ENCODE results near the gene GDF2. TPM values are rescaled to one million over a fixed set of nuclear protein-coding genes. Genes with fewer than 3 reads are reported as not detected.

The GDF2 gene
- total and polyA plus RNA-seq, 2 of the 4 experiments (the other 2 are of a cell fraction) = under 0.01 TPM; not detected in 1

GRCh38 chr10:47297866-47298540 is 24.3 kb upstream of the GDF2 start:
- no peak overlapping the region for H2BK5ac ChIP-seq (ENCODE audit: low read depth, low read length, poor library complexity, severe bottlenecking)
- intact Hi-C loops (cut with micrococcal nuclease) = no loop called here
- CTCF ChIA-PET = interaction anchor here (0.8 kb wide), 1 partner anchor 14 kb away, joined by 3 read pairs; no protein-coding TSS in a partner anchor

More at GRCh38 chr10:47297866-47298540, 24.3 kb upstream of the GDF2 start:
- TF ChIP-seq RAD21 (IDR thresholded peaks at IDR 0.05; ENCODE audit: low read length) = no peak
- no peak for TF ChIP-seq MAFK (IDR thresholded peaks at IDR 0.05; ENCODE audit: low read depth, low read length)
- no peak for TF ChIP-seq NFE2L2 (IDR thresholded peaks at IDR 0.05; ENCODE audit: low read depth, low read length)
- TF ChIP-seq RFX5 (IDR thresholded peaks at IDR 0.05; ENCODE audit: low read depth, low read length) = no peak
- no peak for TF ChIP-seq SMC3 (IDR thresholded peaks at IDR 0.05; ENCODE audit: low read depth, low read length)
- no peak for TF ChIP-seq MAZ (IDR thresholded peaks at IDR 0.05; ENCODE audit: borderline replicate concordance, low read depth, low read length)
- TF ChIP-seq CHD1 (IDR thresholded peaks at IDR 0.05; ENCODE audit: low read depth, low read length) = no peak
- TF ChIP-seq ELK1 (IDR thresholded peaks at IDR 0.05; ENCODE audit: borderline replicate concordance, low read depth, low read length) = no peak
- no peak for TF ChIP-seq RCOR1 (IDR thresholded peaks at IDR 0.05; ENCODE audit: insufficient replicate concordance, low read length)
- TF ChIP-seq FOS (IDR thresholded peaks at IDR 0.05; ENCODE audit: low read depth, low read length) = no peak
- no peak for TF ChIP-seq CTCF (conservative IDR thresholded peaks at IDR 0.05; ENCODE audit: low read depth, low read length)
- TF ChIP-seq MXI1 (IDR thresholded peaks at IDR 0.05; ENCODE audit: borderline replicate concordance, low read depth, low read length) = no peak
- TF ChIP-seq BHLHE40 (IDR thresholded peaks at IDR 0.05; ENCODE audit: low read depth, low read length) = no peak
- TF ChIP-seq POLR2A (IDR thresholded peaks at IDR 0.05; ENCODE audit: low read depth, low read length) = no peak
- no peak for TF ChIP-seq CEBPB (IDR thresholded peaks at IDR 0.05; ENCODE audit: low read depth, low read length)
- TF ChIP-seq USF2 (IDR thresholded peaks at IDR 0.05; ENCODE audit: low read depth, low read length) = no peak
- Histone ChIP-seq H4K91ac (ENCODE audit: insufficient read depth, low read depth, low read length) (no peak overlapping the region), H3K18ac (ENCODE audit: low read depth, low read length) (no peak overlapping the region), H3K9me3 (ENCODE audit: control insufficient read depth, insufficient read depth, low read length) (no peaks in the 10 kb centered on the region; the same call in 1 of the 2 replicates), H4K8ac (ENCODE audit: low read depth in 2 of 2, low read length in 2 of 2) (no peak overlapping the region), H2AK5ac (ENCODE audit: low read depth, low read length) (no peak overlapping the region), H2BK15ac (ENCODE audit: low read depth, low read length) (no peak overlapping the region), H2BK120ac (ENCODE audit: low read depth, low read length) (no peak overlapping the region), H3K36me3 (ENCODE audit: control insufficient read depth, insufficient read depth, low read length) (no peaks in the 10 kb centered on the region), H2AK9ac (replicated peaks; ENCODE audit: low read depth, low read length, poor library complexity) (no peak overlapping the region), H3K9me1 (ENCODE audit: insufficient read depth, low read length) (no peaks in the 10 kb centered on the region; the same call in 1 of the 2 replicates), H3K9ac (ENCODE audit: low read depth, low read length) (no peak overlapping the region), H3K79me1 (ENCODE audit: low read depth in 1 of 2, low read length in 2 of 2) (no peaks in the 10 kb centered on the region), H2AFZ (replicated peaks; ENCODE audit: low read length, poor library complexity) (no peak overlapping the region), H3K27me3 (ENCODE audit: control insufficient read depth, insufficient read depth, low read length) (peaks cover 86% of the 10 kb centered on the region), H3K4me2 (ENCODE audit: low read depth, low read length) (no peak overlapping the region), H4K20me1 (ENCODE audit: insufficient read depth, low read length) (no peaks in the 10 kb centered on the region), H2BK20ac (ENCODE audit: low read depth, low read length) (no peak overlapping the region), H4K5ac (ENCODE audit: low read depth, low read length) (no peak overlapping the region), H3K4me3 (ENCODE audit: insufficient read depth, low read depth, low read length) (no peak overlapping the region), H3K14ac (replicated peaks; ENCODE audit: low read depth, low read length) (no peak overlapping the region), H3K23ac (ENCODE audit: low read depth, low read length) (no peak overlapping the region), H3K27ac (ENCODE audit: insufficient read depth, low read length) (no peak overlapping the region), H3K4me1 (ENCODE audit: control insufficient read depth, insufficient read depth, low read length) (no peaks in the 10 kb centered on the region; the same call in 1 of the 2 replicates), H3K56ac (ENCODE audit: extremely low read depth, insufficient read depth, low read length) (no peak overlapping the region), H3K4ac (ENCODE audit: low read depth, low read length) (no peak overlapping the region)
- BruUV-seq (replicated peaks) = no TSS peak
- DNase-seq = no peak
- 83% methylated on average over 1 of the region's 12 CpGs; no CpG with 5 or more reads in 1 of the 2 experiments for WGBS, 2 experiments (ENCODE audit: extremely low coverage in 2 of 2, insufficient read length in 1 of 2)
- dilution Hi-C loops (cut with HindIII; ENCODE audit: low sequenced_read_pairs, unreplicated experiment) (no loop called here), in situ Hi-C loops (cut with MboI; ENCODE audit: low sequenced_read_pairs) (no loop called here)
- POLR2A ChIA-PET (ENCODE audit: unreplicated experiment) = no interaction called here
- no peak for ATAC-seq (ENCODE audit: low read depth)
